ENCODE measurements around the gene MAGEB18. TPM values are rescaled to one million over a fixed set of nuclear protein-coding genes. Genes with fewer than 3 reads are reported as not detected.

MAGEB18 gene
- total and polyA plus RNA-seq, 2 experiments from 2014 or later = not detected

GRCh38 chrX:26160301-26160700, 22.2 kb downstream of the MAGEB18 start, which contains the start of gene MAGEB6B (continued):
- TF ChIP-seq, protein P1, sequence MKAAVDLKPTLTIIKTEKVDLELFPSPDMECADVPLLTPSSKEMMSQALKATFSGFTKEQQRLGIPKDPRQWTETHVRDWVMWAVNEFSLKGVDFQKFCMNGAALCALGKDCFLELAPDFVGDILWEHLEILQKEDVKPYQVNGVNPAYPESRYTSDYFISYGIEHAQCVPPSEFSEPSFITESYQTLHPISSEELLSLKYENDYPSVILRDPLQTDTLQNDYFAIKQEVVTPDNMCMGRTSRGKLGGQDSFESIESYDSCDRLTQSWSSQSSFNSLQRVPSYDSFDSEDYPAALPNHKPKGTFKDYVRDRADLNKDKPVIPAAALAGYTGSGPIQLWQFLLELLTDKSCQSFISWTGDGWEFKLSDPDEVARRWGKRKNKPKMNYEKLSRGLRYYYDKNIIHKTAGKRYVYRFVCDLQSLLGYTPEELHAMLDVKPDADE (IDR thresholded peaks at IDR 0.05) = no peak
- TF ChIP-seq EZH2 (IDR thresholded peaks at IDR 0.05; ENCODE audit: low read depth, unreplicated experiment) (no peak), JUNB (IDR thresholded peaks at IDR 0.05; ENCODE audit: unreplicated experiment) (no peak), CREB1 (CRISPR knock-in tag; IDR thresholded peaks at IDR 0.05; ENCODE audit: low read depth) (no peak), EZH2phosphoT487 (IDR thresholded peaks at IDR 0.05; ENCODE audit: unreplicated experiment) (no peak)

Other genes with a start within 250 kb of the MAGEB18 start
- gene MAGEB6B, start 22.3 kb downstream of the MAGEB18 start, total RNA-seq (2014; rRNA removed; shearing (Covaris generic)) = not detected in 2 replicates
- gene MAGEB6B, start 22.3 kb downstream of the MAGEB18 start, polyA plus RNA-seq (2016; fragmentation: Nextera tagmentation; extraction: Ambion mirVana) = not detected in 2 replicates
- gene MAGEB6, start 54.1 kb downstream of the MAGEB18 start, total RNA-seq (2014; rRNA removed; shearing (Covaris generic)) = not detected in 2 replicates
- gene MAGEB6, start 54.1 kb downstream of the MAGEB18 start, polyA plus RNA-seq (2016; fragmentation: Nextera tagmentation; extraction: Ambion mirVana) = not detected in 2 replicates
- gene MAGEB5, start 77.8 kb downstream of the MAGEB18 start, total RNA-seq (2014; rRNA removed; shearing (Covaris generic)) = not detected in 2 replicates
- gene MAGEB5, start 77.8 kb downstream of the MAGEB18 start, polyA plus RNA-seq (2016; fragmentation: Nextera tagmentation; extraction: Ambion mirVana) = not detected in 2 replicates

Measured in GM23338 (cell line).